ENCODE results near the gene NACC1.

- no peak for TF ChIP-seq EP300 (IDR thresholded peaks at IDR 0.05)
- TF ChIP-seq CTCF (IDR thresholded peaks at IDR 0.05), result no peak
- TF ChIP-seq KDM1A (IDR thresholded peaks at IDR 0.05; ENCODE audit: low read depth), result no peak
- no peak for TF ChIP-seq ESRRA (IDR thresholded peaks at IDR 0.05; ENCODE audit: borderline replicate concordance, low read length)
- TF ChIP-seq RFX5 (IDR thresholded peaks at IDR 0.05), result no peak
- no peak for TF ChIP-seq CEBPB (IDR thresholded peaks at IDR 0.05)
Measured at GRCh38 chr19:13152356-13152973, 34.4 kb downstream of the NACC1 start.
